Measurements from ENCODE around the gene FBXL13.
"Not testable (repeated sequence)": the region's sequence is repeated elsewhere in the genome, so short reads cannot be mapped to it uniquely, and the experiment has no call there.

FBXL13 gene

GRCh38 chr7:102935450-102936115, 139.0 kb downstream of the FBXL13 start:
- DNase-seq (ENCODE audit: low read depth) = no peak

- no peak for DNase-seq (ENCODE audit: low read depth)
Observed at GRCh38 chr7:102934701-102935100, 139.9 kb downstream of the FBXL13 start.

GRCh38 chr7:102934239-102934638, 140.4 kb downstream of the FBXL13 start:
- no peak for DNase-seq (ENCODE audit: low read depth)

- DNase-seq (ENCODE audit: low read depth) = no peak
Observed at GRCh38 chr7:102933763-102934162, 140.8 kb downstream of the FBXL13 start.

- no peak for DNase-seq (ENCODE audit: low read depth)
Observed at GRCh38 chr7:102931757-102932156, 142.8 kb downstream of the FBXL13 start.

GRCh38 chr7:102927312-102927933, 147.2 kb downstream of the FBXL13 start:
- DNase-seq (ENCODE audit: low read depth) = no peak

GRCh38 chr7:102926783-102927140, 147.8 kb downstream of the FBXL13 start:
- no peak for DNase-seq (ENCODE audit: low read depth)

- no peak for DNase-seq (ENCODE audit: low read depth)
Observed at GRCh38 chr7:102925976-102926782, 148.4 kb downstream of the FBXL13 start.

GRCh38 chr7:102918845-102919244, 155.8 kb downstream of the FBXL13 start:
- no peak for DNase-seq (ENCODE audit: low read depth)

GRCh38 chr7:102917436-102918353, 156.9 kb downstream of the FBXL13 start:
- DNase-seq (ENCODE audit: low read depth) = no peak

- no peak for DNase-seq (ENCODE audit: low read depth)
Observed at GRCh38 chr7:102916881-102917280, 157.7 kb downstream of the FBXL13 start.

GRCh38 chr7:102916426-102916825, 158.2 kb downstream of the FBXL13 start:
- DNase-seq (ENCODE audit: low read depth) = no peak

- DNase-seq (ENCODE audit: low read depth) = no peak
Observed at GRCh38 chr7:102914585-102914984, 160.0 kb downstream of the FBXL13 start.

- DNase-seq (ENCODE audit: low read depth) = no peak
Observed at GRCh38 chr7:102913826-102914225, 160.8 kb downstream of the FBXL13 start.

- DNase-seq (ENCODE audit: low read depth) = no peak
Observed at GRCh38 chr7:102912742-102913141, 161.9 kb downstream of the FBXL13 start, which contains the start of gene LRRC17. Gene LRRC17 (plus strand): TSS chr7:102913000. CDS start chr7:102933914, 20,914 bp downstream.

- no peak for DNase-seq (ENCODE audit: low read depth)
Observed at GRCh38 chr7:102908676-102909075, 165.9 kb downstream of the FBXL13 start.

GRCh38 chr7:102903576-102903975, 171.0 kb downstream of the FBXL13 start:
- DNase-seq (ENCODE audit: low read depth) = not testable (repeated sequence)

GRCh38 chr7:102902052-102902451, 172.5 kb downstream of the FBXL13 start:
- not testable (repeated sequence) for DNase-seq (ENCODE audit: low read depth)

- DNase-seq (ENCODE audit: low read depth) = no peak
Observed at GRCh38 chr7:102898532-102898859, 176.1 kb downstream of the FBXL13 start.

GRCh38 chr7:102897856-102898531, 176.6 kb downstream of the FBXL13 start:
- DNase-seq (ENCODE audit: low read depth) = no peak

GRCh38 chr7:102897211-102897631, 177.4 kb downstream of the FBXL13 start:
- no peak for DNase-seq (ENCODE audit: low read depth)

Data from stimulated activated CD8-positive, alpha-beta memory T cell treated with anti-CD3 and anti-CD28 coated beads, Interleukin-15, amount 100 ng/mL, for 1 hour (primary cell).